H1 (cell line): ENCODE results near the gene INO80. TPM values are rescaled to one million over a fixed set of nuclear protein-coding genes. Genes with fewer than 3 reads are reported as not detected.

Source experiments
- CTCF ChIA-PET: fragments of 300-600 bp; sonication (Branson Sonifier 250); formaldehyde crosslinking; loops from one replicate; lab custom pipeline; 2021; ENCODE audit not compliant: partially characterized antibody; lab: Charles Lee
- POLR2A ChIA-PET: fragments of 300-600 bp; sonication (Branson Sonifier 250); formaldehyde crosslinking; loops from one replicate; lab custom pipeline; 2021; ENCODE audit warnings: inconsistent platforms; ENCODE audit not compliant: partially characterized antibody; lab: Charles Lee
- DNase-seq, 2 experiments: peaks; one replicate each; pipeline versions ENCODE4 v3.0.0 to v3.0.0-alpha.2; 2010 to 2022; ENCODE audit warnings: low spot score in 2 of 2, low read depth in 1 of 2, mixed read lengths in 1 of 2
- FAIRE-seq: peaks from 2 replicates; lab custom pipeline; 2011; peaks lifted over from hg19 to GRCh38; lab: Jason Lieb, UNC
- H2AFZ ChIP-seq: 2 replicates; pipeline ENCODE4 v1.8.1; 2012; ENCODE audit warnings: low read length, inconsistent platforms
- H2AK5ac ChIP-seq: 2 replicates; pipeline ENCODE4 v1.6.1; 2013; ENCODE audit warnings: low read depth, low read length
- H2BK120ac ChIP-seq: replicated peaks from 2 replicates; pipeline ENCODE3; 2013; ENCODE audit warnings: low read depth, low read length, inconsistent platforms
- H2BK12ac ChIP-seq: 2 replicates; pipeline ENCODE4 v1.6.1; 2013; ENCODE audit warnings: low read depth, low read length
- H2BK15ac ChIP-seq: 2 replicates; pipeline ENCODE4 v1.6.1; 2013; ENCODE audit warnings: low read length
- H2BK20ac ChIP-seq: 2 replicates; pipeline ENCODE4 v1.6.1; 2013; ENCODE audit warnings: low read length
- H2BK5ac ChIP-seq: 2 replicates; pipeline ENCODE4 v1.6.1; 2013; ENCODE audit warnings: low read depth, low read length
- H3K14ac ChIP-seq: 2 replicates; pipeline ENCODE4 v1.6.1; 2013; ENCODE audit warnings: inconsistent platforms; ENCODE audit not compliant: insufficient read length
- H3K18ac ChIP-seq: 2 replicates; pipeline ENCODE4 v1.6.1; 2013; ENCODE audit warnings: low read length; ENCODE audit errors: extremely low read depth
- H3K23ac ChIP-seq: 2 replicates; pipeline ENCODE4 v1.6.1; 2013; ENCODE audit warnings: inconsistent platforms; ENCODE audit not compliant: insufficient read length
- H3K23me2 ChIP-seq: 2 replicates; pipeline ENCODE4 v1.6.1; 2013; ENCODE audit warnings: low read depth, low read length
- H3K27ac ChIP-seq: 2 replicates; pipeline ENCODE4 v1.6.1; 2011; ENCODE audit warnings: low read depth, low read length, inconsistent platforms
- H3K27me3 ChIP-seq, 4 experiments: replicated peaks in 1 of 4; 1 replicate in 1 of 4; 2 replicates in 3 of 4; pipeline versions ENCODE4 v1.6.1 to v1.8.1; 2011 to 2013; ENCODE audit warnings: low read length in 3 of 4, mild to moderate bottlenecking in 3 of 4, inconsistent platforms in 2 of 4, mixed read lengths in 2 of 4, moderate library complexity in 1 of 4; ENCODE audit not compliant: control insufficient read depth in 3 of 4, insufficient read depth in 3 of 4; ENCODE audit errors: extremely low read depth in 1 of 4
- H3K36me3 ChIP-seq, 4 experiments: 2 replicates each; pipeline versions ENCODE4 v1.6.1 to v1.8.1; 2011 to 2013; ENCODE audit warnings: mild to moderate bottlenecking in 4 of 4, low read length in 3 of 4, moderate library complexity in 2 of 4, control low read depth in 1 of 4, inconsistent platforms in 1 of 4; ENCODE audit not compliant: insufficient read depth in 4 of 4, control insufficient read depth in 2 of 4
- H3K4ac ChIP-seq: replicated peaks from 2 replicates; pipeline ENCODE3; 2013; ENCODE audit warnings: low read length, low read depth, mixed read lengths, inconsistent platforms; ENCODE audit not compliant: insufficient read length
- H3K4me1 ChIP-seq, 4 experiments: replicated peaks in 1 of 4; 1 replicate in 1 of 4; 2 replicates in 3 of 4; pipeline versions ENCODE4 v1.6.1 to v1.8.1; 2011 to 2013; ENCODE audit warnings: low read length in 3 of 4, inconsistent platforms in 2 of 4, mixed read lengths in 1 of 4; ENCODE audit not compliant: insufficient read depth in 4 of 4, control insufficient read depth in 3 of 4
- H3K4me2 ChIP-seq, 2 experiments: 2 replicates each; pipeline versions ENCODE4 v1.6.1 to v1.8.1; 2011 to 2013; ENCODE audit warnings: low read depth in 2 of 2, low read length in 2 of 2, control low read depth in 1 of 2, inconsistent platforms in 1 of 2, mild to moderate bottlenecking in 1 of 2; ENCODE audit not compliant: insufficient read depth in 1 of 2
- H3K4me3 ChIP-seq, 4 experiments: fragments of 200-600, 300-600 bp in 1 of 4; sonication (generic), shearing (Covaris generic), sonication (Bioruptor Twin) in 1 of 4; 2 replicates each; pipeline versions ENCODE4 v1.5.1 to v1.8.1; 2011 to 2016; ENCODE audit warnings: low read length in 4 of 4, low read depth in 3 of 4, control low read depth in 2 of 4, inconsistent platforms in 2 of 4, mild to moderate bottlenecking in 2 of 4, mixed read lengths in 1 of 4, moderate library complexity in 1 of 4; ENCODE audit not compliant: insufficient read depth in 2 of 4; ENCODE audit errors: extremely low read depth in 1 of 4
- H3K56ac ChIP-seq: replicated peaks from 2 replicates; pipeline ENCODE3; 2013; ENCODE audit warnings: low read depth, mild to moderate bottlenecking, mixed read lengths, low read length, inconsistent platforms; ENCODE audit not compliant: insufficient read length
- H3K79me1 ChIP-seq: 2 replicates; pipeline ENCODE4 v1.6.1; 2013; ENCODE audit warnings: low read depth, low read length, control low read depth
- H3K79me2 ChIP-seq, 2 experiments: 2 replicates each; pipeline versions ENCODE4 v1.6.1 to v1.8.1; 2012 to 2013; ENCODE audit warnings: low read length in 2 of 2, mild to moderate bottlenecking in 2 of 2, inconsistent platforms in 1 of 2; ENCODE audit not compliant: insufficient read depth in 2 of 2, control insufficient read depth in 1 of 2
- H3K9ac ChIP-seq, 4 experiments: replicated peaks in 1 of 4; 1 replicate in 1 of 4; 2 replicates in 3 of 4; pipeline versions ENCODE4 v1.6.1 to v1.8.1; 2011 to 2013; ENCODE audit warnings: low read depth in 3 of 4, low read length in 3 of 4, control low read depth in 2 of 4, mild to moderate bottlenecking in 2 of 4, moderate library complexity in 2 of 4, inconsistent platforms in 1 of 4; ENCODE audit errors: extremely low read depth in 1 of 4
- H3K9me3 ChIP-seq, 2 experiments: 2 replicates each; pipeline versions ENCODE4 v1.6.1 to v1.8.1; 2012 to 2013; ENCODE audit warnings: mild to moderate bottlenecking in 2 of 2, moderate library complexity in 2 of 2, control low read depth in 1 of 2, inconsistent platforms in 1 of 2, low read depth in 1 of 2, low read length in 1 of 2, mixed read lengths in 1 of 2; ENCODE audit not compliant: insufficient read depth in 2 of 2
- H4K20me1 ChIP-seq, 2 experiments: replicated peaks in 1 of 2; 2 replicates each; pipeline versions ENCODE3 to v1.8.1; 2011 to 2013; ENCODE audit warnings: inconsistent platforms in 2 of 2, low read length in 2 of 2, mild to moderate bottlenecking in 1 of 2; ENCODE audit not compliant: insufficient read depth in 2 of 2, control insufficient read depth in 1 of 2
- H4K5ac ChIP-seq: 2 replicates; pipeline ENCODE4 v1.6.1; 2013; ENCODE audit warnings: low read length, low read depth, mixed read lengths, inconsistent platforms; ENCODE audit not compliant: insufficient read length
- H4K8ac ChIP-seq: 2 replicates; pipeline ENCODE4 v1.8.0; 2013; ENCODE audit warnings: mild to moderate bottlenecking, moderate library complexity, low read length, inconsistent platforms; ENCODE audit not compliant: insufficient read depth; ENCODE audit errors: extremely low read depth
- H4K91ac ChIP-seq: replicated peaks from 2 replicates; pipeline ENCODE3; 2013; ENCODE audit warnings: low read length, mixed read lengths, inconsistent platforms; ENCODE audit not compliant: insufficient read length
- CHD1 ChIP-seq: IDR thresholded peaks from 2 replicates; pipeline ENCODE4 v1.6.1; 2012; ENCODE audit warnings: low read depth, low read length, improper control_type of control experiment
- CHD2 ChIP-seq: IDR thresholded peaks from 2 replicates; pipeline ENCODE4 v1.6.1; 2012; ENCODE audit warnings: low read length, improper control_type of control experiment
- CREB1 ChIP-seq: IDR thresholded peaks from 2 replicates; pipeline ENCODE4 v1.6.1; 2012; ENCODE audit warnings: inconsistent platforms
- CTCF ChIP-seq, 3 experiments: IDR thresholded peaks; 1 replicate in 2 of 3; 2 replicates in 1 of 3; pipeline versions ENCODE4 v1.5.1 to v1.6.1; 2011; ENCODE audit warnings: low read length in 3 of 3, mild to moderate bottlenecking in 3 of 3, inconsistent platforms in 2 of 3, low read depth in 1 of 3, moderate library complexity in 1 of 3; ENCODE audit not compliant: insufficient read depth in 1 of 3; ENCODE audit errors: control extremely low read depth in 1 of 3
- EP300 ChIP-seq, 2 experiments: IDR thresholded peaks; 1 replicate in 1 of 2; 2 replicates in 1 of 2; pipeline ENCODE4 v1.6.1; 2011 to 2012; ENCODE audit warnings: low read depth in 2 of 2, low read length in 2 of 2, mild to moderate bottlenecking in 2 of 2, borderline replicate concordance in 1 of 2, inconsistent platforms in 1 of 2, moderate library complexity in 1 of 2
- JUN ChIP-seq: IDR thresholded peaks from 2 replicates; pipeline ENCODE4 v1.6.1; 2011; ENCODE audit warnings: low read depth, mild to moderate bottlenecking, improper control_type of control experiment, low read length
- MAFK ChIP-seq: IDR thresholded peaks from 2 replicates; pipeline ENCODE4 v1.6.1; 2012; ENCODE audit warnings: low read depth, mild to moderate bottlenecking, improper control_type of control experiment, low read length
- SP2 ChIP-seq: IDR thresholded peaks from 2 replicates; pipeline ENCODE4 v1.6.1; 2012; ENCODE audit warnings: mild to moderate bottlenecking, low read length, inconsistent platforms
- WGBS, 2 experiments: shearing (Covaris generic) in 1 of 2; methylation state at CpG; one replicate each; pipeline versions ENCODE4 v1.1.6 to v1.1.7; 2013 to 2015; ENCODE audit warnings: low lambda C conversion rate in 2 of 2, mixed read lengths in 2 of 2, inconsistent platforms in 1 of 2, low coverage in 1 of 2, missing lambda C conversion rate in 1 of 2; ENCODE audit not compliant: insufficient replicate concordance in 2 of 2, insufficient coverage in 1 of 2, insufficient read length in 1 of 2; ENCODE audit errors: extremely low coverage in 1 of 2, missing lambda C conversion rate in 1 of 2; 5-methylcytosine and 5-hydroxymethylcytosine counted together
- polyA plus RNA-seq, 7 experiments: library from polyadenylated mRNA; depleted of rRNA in 3 of 7; stranded (reverse) in 5 of 7; unstranded in 2 of 7; fragments of >200 nt in 5 of 7; fragments of 200-250 nt in 2 of 7; gene quantifications; 1 replicate in 5 of 7; 2 replicates in 1 of 7; 4 replicates in 1 of 7; pipeline versions ENCODE4 v1.2.1 to v1.2.3, GENCODE V29; 2011 to 2013; ENCODE audit warnings: missing spikeins in 2 of 7, mixed read lengths in 2 of 7
- total RNA-seq: library from RNA; stranded (reverse); fragmentation: NEBNext Ultra II Directional; extraction: Animal tissue kit (Norgen Biotek cat#: 25700); gene quantifications from 2 replicates; pipeline ENCODE4 v1.2.1, GENCODE V29; 2021
- TF ChIP-seq, protein P1 (sequence below): IDR thresholded peaks from 2 replicates; pipeline ENCODE4 v1.6.1; 2012; ENCODE audit warnings: inconsistent platforms

INO80 gene
- total and polyA plus RNA-seq, 2 of the 8 experiments (the other 6 are each of a cell fraction or from before 2014, with no cell fraction given) = 4.3 to 24.5 TPM

- Histone ChIP-seq H2BK120ac (no peak overlapping the region), H3K14ac (no peak overlapping the region), H3K9ac (no peak overlapping the region), H4K5ac (no peak overlapping the region), H4K20me1 (no peaks in the 10 kb centered on the region), H3K79me2 (no peaks in the 10 kb centered on the region), H3K56ac (no peak overlapping the region), H4K91ac (no peak overlapping the region), H2BK5ac (no peak overlapping the region), H2AK5ac (0 out of 2 replicates have a peak overlapping the region, but pooled peaks have one; percentile 29), H3K23me2 (peaks cover 5% of the 10 kb centered on the region; the same call in 1 of the 2 replicates), H2BK20ac (no peak overlapping the region), H3K18ac (no peak overlapping the region), H3K9me3 (no peaks in the 10 kb centered on the region), H3K27me3 (peaks cover 0 to 25% (median 15%) of the 10 kb centered on the region in 4 experiments; a peak in 6 of 7 replicates)
- no peak for DNase-seq
- ChIA-PET POLR2A (interaction anchor here (1.0 to 43.8 kb wide), 8 partner anchors 7 to 99 kb away, joined by 3 to 1505 read pairs (median 5); partner anchors contain the start of genes CHAC1, DLL4 and SPINT1), CTCF (interaction anchor here (1.3 to 33.1 kb wide), 17 partner anchors 9 to 155 kb away, joined by 3 to 590 read pairs (median 14); partner anchors contain the start of genes CHAC1, DLL4 and VPS18)
- TF ChIP-seq JUN = no peak
- TF ChIP-seq, protein P1, sequence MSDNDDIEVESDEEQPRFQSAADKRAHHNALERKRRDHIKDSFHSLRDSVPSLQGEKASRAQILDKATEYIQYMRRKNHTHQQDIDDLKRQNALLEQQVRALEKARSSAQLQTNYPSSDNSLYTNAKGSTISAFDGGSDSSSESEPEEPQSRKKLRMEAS = no peak
- no peak for TF ChIP-seq CHD1
- TF ChIP-seq MAFK = no peak
- TF ChIP-seq EP300 (IDR thresholded peaks at IDR 0.05; ENCODE audit: borderline replicate concordance in 1 of 2, low read depth in 2 of 2, low read length in 2 of 2) = no peak
- TF ChIP-seq SP2 = no peak
- no peak for TF ChIP-seq CHD2
- no peak for TF ChIP-seq CREB1
- TF ChIP-seq CTCF (IDR thresholded peaks at IDR 0.05; ENCODE audit: control extremely low read depth in 1 of 3, insufficient read depth in 1 of 3, low read depth in 1 of 3, low read length in 3 of 3) = no peak
- TF ChIP-seq, all 59 proteins: peak for 0
- no peak overlapping the region for H3K23ac ChIP-seq
- no peak overlapping the region for H2AFZ ChIP-seq
- H2BK12ac ChIP-seq = no peak overlapping the region
- no peaks in the 10 kb centered on the region for H3K36me3 ChIP-seq
- 92% methylated on average over 12 of the region's 12 CpGs; no CpG with 5 or more reads in 1 of the 2 experiments for WGBS, 2 experiments
- peaks cover 0 to 21% (median 12%) of the 10 kb centered on the region in 4 experiments; a peak in 6 of 7 replicates for H3K4me1 ChIP-seq
- H3K4ac ChIP-seq = no peak overlapping the region
- H3K79me1 ChIP-seq = no peaks in the 10 kb centered on the region
- H2BK15ac ChIP-seq = peak overlapping the region; percentile 46; the same call in 1 of the 2 replicates
- H3K4me2 ChIP-seq = peak overlapping the region in 1 of 2 experiments; percentile 64; a peak in 1 of 4 replicates
- no peak overlapping the region for H3K27ac ChIP-seq
- H3K4me3 ChIP-seq = no peak overlapping the region
- no peak overlapping the region for H4K8ac ChIP-seq
- FAIRE-seq = no peak
These were observed 173.2 kb downstream of the INO80 start for GRCh38 chr15:40942878-40943277.
